Omental fat pad (tissue), 4 donors: ENCODE results near the gene DYRK1A. TPM values are rescaled to one million over a fixed set of nuclear protein-coding genes. Genes with fewer than 3 reads are reported as not detected.
"Not testable (repeated sequence)": the region's sequence is repeated elsewhere in the genome, so short reads cannot be mapped to it uniquely, and the experiment has no call there.

Experiments used
- ATAC-seq: fragments of 150-250 bp; one replicate; pipeline ENCODE4 v1.9.1; 2016; ENCODE audit warnings: mild to moderate bottlenecking, moderate library complexity; ENCODE audit not compliant: low FRiP score
- DNase-seq: peaks from one replicate; pipeline ENCODE4 v3.0.0-alpha.2; 2019; ENCODE audit warnings: low spot score
- total RNA-seq, 4 donors: library from RNA; depleted of rRNA; stranded (reverse); fragments of >200 nt; gene quantifications; one replicate each; pipeline ENCODE4 v1.1.0, GENCODE V29; 2016
- TF ChIP-seq, protein P1 (sequence below), 3 donors: fragments of 450-650 bp; IDR thresholded peaks; one replicate each; pipeline ENCODE4 v1.5.1; 2016 to 2017; ENCODE audit warnings: antibody characterized with exemption in 3 of 3, mild to moderate bottlenecking in 3 of 3, moderate library complexity in 2 of 3

The DYRK1A gene
- total RNA-seq, 4 donors from 2014 or later = 50.7 to 82.3 (median 72.3) TPM

DNA sequence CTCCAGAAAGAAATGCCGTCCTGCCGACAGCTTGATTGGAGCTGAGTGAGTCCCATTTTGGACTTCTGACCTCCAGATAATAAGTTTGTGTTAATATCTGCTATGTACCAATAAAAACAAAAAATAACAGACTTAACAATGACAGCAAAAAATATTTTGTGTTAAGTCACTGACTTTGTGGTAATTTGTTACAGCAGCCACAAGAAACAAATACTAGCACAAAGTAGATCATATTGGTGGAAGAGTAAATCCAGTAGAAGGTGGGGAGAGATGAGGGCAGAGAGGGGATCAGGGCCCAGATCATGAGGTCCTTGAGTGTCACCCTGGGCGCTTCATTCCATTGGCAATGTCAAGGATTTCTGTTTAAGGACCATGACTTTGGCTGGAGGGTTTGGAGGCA lies 168.6 kb downstream of the DYRK1A start:
- no peak for ATAC-seq
- TF ChIP-seq, protein P1, sequence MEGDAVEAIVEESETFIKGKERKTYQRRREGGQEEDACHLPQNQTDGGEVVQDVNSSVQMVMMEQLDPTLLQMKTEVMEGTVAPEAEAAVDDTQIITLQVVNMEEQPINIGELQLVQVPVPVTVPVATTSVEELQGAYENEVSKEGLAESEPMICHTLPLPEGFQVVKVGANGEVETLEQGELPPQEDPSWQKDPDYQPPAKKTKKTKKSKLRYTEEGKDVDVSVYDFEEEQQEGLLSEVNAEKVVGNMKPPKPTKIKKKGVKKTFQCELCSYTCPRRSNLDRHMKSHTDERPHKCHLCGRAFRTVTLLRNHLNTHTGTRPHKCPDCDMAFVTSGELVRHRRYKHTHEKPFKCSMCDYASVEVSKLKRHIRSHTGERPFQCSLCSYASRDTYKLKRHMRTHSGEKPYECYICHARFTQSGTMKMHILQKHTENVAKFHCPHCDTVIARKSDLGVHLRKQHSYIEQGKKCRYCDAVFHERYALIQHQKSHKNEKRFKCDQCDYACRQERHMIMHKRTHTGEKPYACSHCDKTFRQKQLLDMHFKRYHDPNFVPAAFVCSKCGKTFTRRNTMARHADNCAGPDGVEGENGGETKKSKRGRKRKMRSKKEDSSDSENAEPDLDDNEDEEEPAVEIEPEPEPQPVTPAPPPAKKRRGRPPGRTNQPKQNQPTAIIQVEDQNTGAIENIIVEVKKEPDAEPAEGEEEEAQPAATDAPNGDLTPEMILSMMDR (IDR thresholded peaks at IDR 0.05) = no peak
- no peak for DNase-seq

- ATAC-seq = no peak
- TF ChIP-seq, protein P1 (IDR thresholded peaks at IDR 0.05) = no peak
- no peak for DNase-seq
Observed at GRCh38 chr21:37535672-37536071, 169.1 kb downstream of the DYRK1A start.

DNA sequence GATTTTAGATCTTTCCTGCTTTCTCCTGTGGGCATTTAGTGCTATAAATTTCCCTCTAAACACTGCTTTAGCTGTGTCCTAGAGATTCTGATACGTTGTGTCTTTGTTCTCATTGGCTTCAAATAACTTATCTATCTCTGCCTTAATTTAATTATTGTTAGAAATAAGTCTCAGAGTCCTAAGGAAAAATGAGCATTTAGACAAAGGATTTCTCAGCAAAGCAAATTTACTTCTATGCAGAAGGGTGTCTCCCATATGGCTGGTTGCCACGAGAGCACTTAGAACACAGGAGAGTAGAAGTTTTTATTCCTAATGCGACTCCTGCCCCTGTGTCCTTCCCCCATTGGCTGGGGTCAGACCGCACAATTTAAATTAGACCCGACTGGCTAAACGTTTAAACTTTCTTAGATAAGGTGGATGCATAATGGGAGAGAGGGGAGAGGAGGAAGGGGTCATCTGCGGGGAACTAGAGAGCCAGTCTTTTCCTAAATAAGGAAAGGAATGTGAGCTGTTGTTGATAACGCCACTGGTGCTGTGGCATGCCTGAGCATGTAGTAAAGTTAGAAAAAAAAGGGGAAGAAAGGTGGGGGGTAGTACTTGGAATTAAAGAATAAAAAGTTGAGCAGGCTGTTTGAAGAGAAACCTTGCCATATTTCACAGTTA lies 170.2 kb downstream of the DYRK1A start:
- no peak for ATAC-seq
- no peak for DNase-seq
- TF ChIP-seq, protein P1 (IDR thresholded peaks at IDR 0.05) = no peak

DNA sequence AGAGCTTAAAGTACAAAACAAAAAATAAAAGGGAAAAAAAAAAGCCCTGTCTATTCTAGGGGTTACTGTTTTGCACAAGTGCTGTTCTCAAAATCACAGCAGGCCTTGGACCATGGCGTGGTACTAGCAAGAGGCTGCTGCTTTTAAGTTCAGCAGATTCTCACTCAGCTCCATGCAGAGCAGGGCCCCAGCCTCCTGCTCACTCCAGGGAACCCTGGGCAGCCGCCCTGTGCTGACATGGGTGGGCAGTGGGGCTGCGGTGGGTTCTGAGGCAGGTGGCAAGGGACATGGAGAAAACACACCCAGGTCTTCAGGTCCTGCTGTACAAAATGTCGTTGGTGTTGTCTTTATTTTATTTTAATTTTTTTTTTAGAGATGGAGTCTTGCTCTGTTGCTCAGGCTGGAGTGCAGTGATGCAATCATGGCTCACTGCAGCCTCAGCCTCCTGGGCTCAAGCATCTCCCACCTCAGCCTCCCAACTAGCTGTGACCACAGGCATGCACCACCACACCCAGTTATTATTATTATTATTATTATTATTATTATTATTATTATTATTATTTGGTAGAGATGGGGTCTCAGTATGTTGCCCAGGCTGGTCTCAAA lies 170.9 kb downstream of the DYRK1A start:
- ATAC-seq (no peak), DNase-seq (no peak)
- TF ChIP-seq, protein P1 (IDR thresholded peaks at IDR 0.05) = no peak

DNA sequence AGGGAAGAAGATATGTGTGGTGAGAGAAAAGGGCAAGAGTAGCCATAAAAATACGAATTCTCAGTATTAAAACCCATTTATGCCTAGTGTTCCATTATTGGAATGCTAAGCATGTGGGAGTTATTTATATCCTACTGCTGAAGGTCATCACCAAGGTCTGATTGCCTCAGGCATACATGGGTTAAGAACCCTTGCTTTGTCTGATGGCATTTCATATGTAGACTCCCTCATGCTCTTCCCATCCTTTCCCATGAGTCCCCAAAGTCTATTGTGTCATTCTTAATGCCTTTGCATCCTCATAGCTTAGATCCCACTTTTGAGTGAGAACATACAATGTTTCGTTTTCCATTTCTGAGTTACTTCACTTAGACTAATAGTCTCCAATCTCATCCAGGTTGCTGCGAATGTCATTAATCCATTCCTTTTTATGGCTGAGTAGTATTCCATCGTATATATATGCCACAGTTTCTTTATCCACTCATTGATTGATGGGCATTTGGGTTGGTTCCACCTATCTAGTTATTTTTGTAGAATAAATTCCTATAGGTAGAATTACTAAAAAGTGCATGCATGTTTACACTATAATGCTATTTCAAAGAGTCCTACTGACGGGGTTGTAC lies 172.5 kb downstream of the DYRK1A start:
- no peak for DNase-seq
- no peak for ATAC-seq
- TF ChIP-seq, protein P1 (IDR thresholded peaks at IDR 0.05) = no peak

DNA sequence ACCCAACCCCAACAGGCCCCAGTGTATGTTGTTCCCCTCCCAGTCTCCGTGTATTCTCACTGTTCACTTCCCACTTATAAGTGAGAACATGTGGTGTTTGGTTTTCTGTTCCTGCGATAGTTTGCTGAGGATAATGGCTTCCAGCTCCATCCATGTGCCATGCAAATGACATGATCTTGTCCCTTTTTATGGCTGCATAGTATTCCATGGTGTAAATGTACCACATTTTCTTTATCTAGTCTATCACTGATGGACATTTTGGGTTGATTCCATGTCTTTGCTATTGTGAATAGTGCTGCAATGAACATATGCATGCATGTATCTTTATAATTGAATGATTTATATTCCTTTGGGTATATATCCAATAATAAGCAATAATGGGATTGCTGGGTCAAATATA lies 174.6 kb downstream of the DYRK1A start:
- ATAC-seq, DNase-seq: not testable (repeated sequence)

DNA sequence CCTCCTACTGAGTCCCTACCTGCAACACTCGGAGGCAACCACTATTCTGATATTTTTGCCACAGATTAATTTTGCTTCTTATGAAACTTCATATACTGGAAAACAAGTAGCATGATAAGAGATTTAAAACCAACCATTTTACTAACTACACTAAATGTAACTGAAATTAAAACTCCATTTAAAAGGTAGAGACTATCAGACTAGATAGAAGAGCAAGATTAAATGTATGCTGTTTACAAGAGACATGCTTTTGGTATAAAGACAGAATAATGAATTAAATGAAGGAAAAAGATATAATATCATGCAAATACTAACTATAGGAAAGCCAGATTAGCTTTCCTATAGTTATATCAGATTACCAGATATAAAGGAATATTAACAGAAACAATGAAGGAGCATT lies 175.9 kb downstream of the DYRK1A start:
- ATAC-seq = no peak
- DNase-seq = no peak
- TF ChIP-seq, protein P1 (IDR thresholded peaks at IDR 0.05) = no peak
